ENCODE data around the gene SIK3. TPM values are rescaled to one million over a fixed set of nuclear protein-coding genes. Genes with fewer than 3 reads are reported as not detected.

Gene SIK3
- total RNA-seq, 1 experiment from 2014 or later, result 14.5 TPM

- POLR2A ChIA-PET (ENCODE audit: unreplicated experiment), result interaction anchor here (0.5 kb wide), 1 partner anchor 145 kb away, joined by 5 read pairs; no protein-coding TSS in a partner anchor
- peak; percentile 42 for ATAC-seq
- Histone ChIP-seq H3K79me2 (ENCODE audit: low read length) (peaks cover 71% of the 10 kb centered on the region), H4K20me1 (ENCODE audit: low read length) (peaks cover 54% of the 10 kb centered on the region), H3K9ac (ENCODE audit: low read length) (no peak overlapping the region), H3K9me2 (replicated peaks; ENCODE audit: low read length) (no peaks in the 10 kb centered on the region), H3K4me1 (ENCODE audit: insufficient read depth, low read length) (peaks cover 50% of the 10 kb centered on the region), H3K4me2 (ENCODE audit: low read length) (no peak overlapping the region), H3K27ac (ENCODE audit: low read length) (no peak overlapping the region), H3F3A (ENCODE audit: low read length, unreplicated experiment) (peaks cover 7% of the 10 kb centered on the region), H2AFZ (ENCODE audit: low read length) (no peak overlapping the region), H3K4me3 (ENCODE audit: low read length) (no peak overlapping the region), H3K27me3 (ENCODE audit: low read length) (no peaks in the 10 kb centered on the region), H3K9me3 (ENCODE audit: low read length) (no peaks in the 10 kb centered on the region), H3K36me3 (ENCODE audit: low read depth, low read length) (no peaks in the 10 kb centered on the region)
- CTCF ChIA-PET, result no interaction called here
- DNase-seq, result peak; percentile 82
- no TSS peak for BruUV-seq (replicated peaks)
- intact Hi-C loops (cut with micrococcal nuclease), result loop anchor here (2.0 kb wide), 1 partner anchor 21 kb away; no protein-coding TSS in a partner anchor
- TF ChIP-seq EZH2phosphoT487 (IDR thresholded peaks at IDR 0.05; ENCODE audit: borderline replicate concordance, low read length) (no peak), EZH2 (IDR thresholded peaks at IDR 0.05; ENCODE audit: low read length, unreplicated experiment) (no peak), CTCF (conservative IDR thresholded peaks at IDR 0.05; ENCODE audit: low read depth, low read length) (no peak)
These were observed 28.2 kb downstream of the SIK3 start for GRCh38 chr11:117070016-117070415.

DNA sequence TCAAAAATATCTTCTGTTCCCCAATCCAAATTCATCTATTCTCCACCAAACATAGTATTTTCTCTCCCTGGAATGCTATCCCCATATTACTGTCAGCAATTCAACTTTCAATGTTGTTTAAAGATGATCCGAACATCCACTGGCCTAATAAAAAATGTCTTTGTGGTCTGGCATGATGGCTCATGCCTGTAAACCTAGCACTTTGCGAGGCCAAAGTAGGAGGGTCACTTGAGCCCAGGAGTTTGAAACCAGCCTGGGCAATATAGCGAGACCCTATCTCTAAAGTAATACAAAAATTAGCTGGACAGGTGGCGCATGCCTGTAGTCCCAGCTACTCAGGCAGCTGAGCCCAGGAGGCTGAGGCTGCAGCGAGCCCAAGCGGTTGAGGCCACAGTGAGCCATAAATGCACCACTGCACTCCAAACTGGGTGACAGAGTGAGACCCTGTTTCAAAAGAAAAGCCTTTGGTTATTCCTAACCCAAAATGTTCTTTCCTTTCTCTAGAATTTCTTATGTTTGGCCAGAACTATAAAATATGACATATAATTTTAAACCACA, 29.8 kb downstream of the SIK3 start:
- H3K4me3 ChIP-seq (ENCODE audit: low read length), result no peak overlapping the region
- TF ChIP-seq EZH2 (IDR thresholded peaks at IDR 0.05; ENCODE audit: low read length, unreplicated experiment) (no peak), EZH2phosphoT487 (IDR thresholded peaks at IDR 0.05; ENCODE audit: borderline replicate concordance, low read length) (no peak), CTCF (conservative IDR thresholded peaks at IDR 0.05; ENCODE audit: low read depth, low read length) (no peak)
- no peak overlapping the region for H3K9ac ChIP-seq (ENCODE audit: low read length)
- peak; percentile 53 for DNase-seq
- no peak overlapping the region for H3K4me2 ChIP-seq (ENCODE audit: low read length)
- intact Hi-C loops (cut with micrococcal nuclease), result no loop called here
- H3K79me2 ChIP-seq (ENCODE audit: low read length), result peaks cover 70% of the 10 kb centered on the region
- peaks cover 58% of the 10 kb centered on the region for H4K20me1 ChIP-seq (ENCODE audit: low read length)
- no peak overlapping the region for H3K27ac ChIP-seq (ENCODE audit: low read length)
- peak; percentile 9; the same call in 1 of the 2 replicates for ATAC-seq
- no peaks in the 10 kb centered on the region for H3K9me2 ChIP-seq (replicated peaks; ENCODE audit: low read length)
- POLR2A ChIA-PET (ENCODE audit: unreplicated experiment), result no interaction called here
- peaks cover 44% of the 10 kb centered on the region for H3K4me1 ChIP-seq (ENCODE audit: insufficient read depth, low read length)
- CTCF ChIA-PET, result no interaction called here
- H2AFZ ChIP-seq (ENCODE audit: low read length), result no peak overlapping the region
- H3K36me3 ChIP-seq (ENCODE audit: low read depth, low read length), result no peaks in the 10 kb centered on the region
- BruUV-seq (replicated peaks), result no TSS peak
- H3F3A ChIP-seq (ENCODE audit: low read length, unreplicated experiment), result peaks cover 7% of the 10 kb centered on the region
- H3K27me3 ChIP-seq (ENCODE audit: low read length), result no peaks in the 10 kb centered on the region
- H3K9me3 ChIP-seq (ENCODE audit: low read length), result no peaks in the 10 kb centered on the region

- DNase-seq, result no peak
- Histone ChIP-seq H3K9ac (ENCODE audit: low read length) (no peak overlapping the region), H3F3A (ENCODE audit: low read length, unreplicated experiment) (peaks cover 4% of the 10 kb centered on the region), H3K27me3 (ENCODE audit: low read length) (no peaks in the 10 kb centered on the region), H4K20me1 (ENCODE audit: low read length) (peaks cover 51% of the 10 kb centered on the region), H3K36me3 (ENCODE audit: low read depth, low read length) (no peaks in the 10 kb centered on the region), H3K27ac (ENCODE audit: low read length) (no peak overlapping the region), H2AFZ (ENCODE audit: low read length) (no peak overlapping the region), H3K4me2 (ENCODE audit: low read length) (no peak overlapping the region), H3K4me1 (ENCODE audit: insufficient read depth, low read length) (peaks cover 31% of the 10 kb centered on the region), H3K9me2 (replicated peaks; ENCODE audit: low read length) (no peaks in the 10 kb centered on the region), H3K9me3 (ENCODE audit: low read length) (no peaks in the 10 kb centered on the region), H3K4me3 (ENCODE audit: low read length) (no peak overlapping the region), H3K79me2 (ENCODE audit: low read length) (peaks cover 79% of the 10 kb centered on the region)
- intact Hi-C loops (cut with micrococcal nuclease), result loop anchor here (1.0 kb wide), 1 partner anchor 8 kb away; no protein-coding TSS in a partner anchor
- no peak for TF ChIP-seq CTCF (conservative IDR thresholded peaks at IDR 0.05; ENCODE audit: low read depth, low read length)
- ATAC-seq, result no peak
- POLR2A ChIA-PET (ENCODE audit: unreplicated experiment), result no interaction called here
- CTCF ChIA-PET, result no interaction called here
- BruUV-seq (replicated peaks), result no TSS peak
These were observed 31.3 kb downstream of the SIK3 start for GRCh38 chr11:117066959-117067358.
